Retinal pigment epithelial cell (primary cell): ENCODE data around the gene LEMD2.

Source experiments
- DNase-seq: peaks from one replicate; pipeline ENCODE4 v3.0.0-alpha.2; 2010; ENCODE audit warnings: low read depth
- H3K4me3 ChIP-seq: 2 replicates; pipeline ENCODE4 v1.5.1; 2011; ENCODE audit warnings: mild to moderate bottlenecking, low read length, control low read depth, moderate library complexity
- CTCF ChIP-seq: conservative IDR thresholded peaks from 2 replicates; pipeline ENCODE4 v1.5.1; 2011; ENCODE audit warnings: low read depth, low read length, control low read depth, inconsistent platforms

LEMD2 gene

GRCh38 chr6:33830635-33831240 is 41.8 kb upstream of the LEMD2 start:
- H3K4me3 ChIP-seq, result no peak overlapping the region
- TF ChIP-seq CTCF, result no peak
- no peak for DNase-seq

GRCh38 chr6:33828764-33829731 is 40.1 kb upstream of the LEMD2 start:
- no peak overlapping the region for H3K4me3 ChIP-seq
- DNase-seq, result no peak
- no peak for TF ChIP-seq CTCF

- no peak for TF ChIP-seq CTCF
- DNase-seq, result no peak
- H3K4me3 ChIP-seq, result no peak overlapping the region
Measured at GRCh38 chr6:33828452-33828763, 39.5 kb upstream of the LEMD2 start.

- TF ChIP-seq CTCF, result no peak
- no peak overlapping the region for H3K4me3 ChIP-seq
- no peak for DNase-seq
Measured at GRCh38 chr6:33827546-33828451, 38.9 kb upstream of the LEMD2 start.

GRCh38 chr6:33826537-33826936 is 37.6 kb upstream of the LEMD2 start:
- TF ChIP-seq CTCF, result no peak
- no peak for DNase-seq
- H3K4me3 ChIP-seq, result no peak overlapping the region

GRCh38 chr6:33824461-33825154 is 35.7 kb upstream of the LEMD2 start:
- DNase-seq, result no peak
- no peak overlapping the region for H3K4me3 ChIP-seq
- no peak for TF ChIP-seq CTCF
